NCI-H526 (cell line): ENCODE results near the gene IL4R.
A peak's percentile ranks its signal among the peaks of the same experiment; 100 is the strongest.
"Not testable (repeated sequence)": the region's sequence is repeated elsewhere in the genome, so short reads cannot be mapped to it uniquely, and the experiment has no call there.

ENCODE experiments used
- DNase-seq, 2 experiments: peaks; one replicate each; lab custom pipeline; 2025; lab: John Stamatoyannopoulos, UW

The IL4R gene

DNA sequence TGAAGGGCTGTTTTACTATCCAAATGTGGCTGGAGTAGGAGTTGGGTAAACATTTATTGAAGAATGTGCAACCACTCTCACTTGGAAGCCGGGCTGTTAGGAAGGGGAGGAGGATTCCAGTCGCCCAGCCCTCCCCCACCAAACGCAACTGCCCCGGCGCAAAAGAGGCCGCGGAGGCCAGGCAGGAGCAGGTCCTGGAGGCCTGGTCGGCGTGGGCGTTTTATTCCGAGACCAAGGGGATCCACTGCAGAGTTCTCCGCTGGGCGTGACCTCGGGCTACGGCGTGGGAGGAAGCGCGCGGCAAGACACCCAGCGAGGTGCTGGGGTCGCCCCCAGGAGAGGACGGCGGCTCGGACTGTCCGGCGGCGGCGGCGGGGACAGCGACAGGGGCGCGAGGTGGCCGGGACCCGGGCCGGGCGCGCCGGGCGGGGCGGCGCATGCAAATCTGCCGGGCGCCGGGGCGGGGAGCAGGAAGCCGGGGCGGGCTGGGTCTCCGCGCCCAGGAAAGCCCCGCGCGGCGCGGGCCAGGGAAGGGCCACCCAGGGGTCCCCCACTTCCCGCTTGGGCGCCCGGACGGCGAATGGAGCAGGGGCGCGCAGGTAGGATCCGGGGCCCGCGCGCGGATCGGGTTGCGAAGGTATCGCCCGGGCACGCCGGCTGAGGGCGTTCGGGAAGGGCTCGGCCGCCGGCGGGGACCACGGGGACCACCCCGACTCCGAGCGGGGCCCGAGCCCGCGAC lies at the start of gene IL4R:
Gene IL4R, plus strand, starts transcription at position 553 of the 739 bp plus-strand sequence. CDS start 26,230 bp downstream, outside the sequence.
- peak in 1 of 2 experiments; percentile 62 for DNase-seq

DNA sequence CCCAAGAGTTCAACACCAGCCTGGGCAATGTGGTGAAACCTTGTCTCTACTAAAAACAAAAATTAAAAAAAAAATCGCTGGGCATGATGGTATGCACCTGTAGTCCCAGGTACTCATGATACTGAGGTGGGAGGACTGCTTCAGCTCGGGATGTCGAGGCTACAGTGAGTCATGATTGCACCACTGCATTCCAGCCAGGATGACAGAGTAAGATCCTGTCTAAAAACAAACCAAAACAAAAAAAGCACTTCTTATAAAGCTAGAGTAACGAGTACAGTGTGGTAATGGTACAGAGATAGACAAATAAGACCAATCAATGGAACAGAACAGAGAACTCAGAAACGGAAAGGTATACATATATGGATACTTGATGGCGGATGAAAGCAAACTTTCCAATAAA lies 49.6 kb upstream of the IL4R start:
- DNase-seq, result no peak

DNA sequence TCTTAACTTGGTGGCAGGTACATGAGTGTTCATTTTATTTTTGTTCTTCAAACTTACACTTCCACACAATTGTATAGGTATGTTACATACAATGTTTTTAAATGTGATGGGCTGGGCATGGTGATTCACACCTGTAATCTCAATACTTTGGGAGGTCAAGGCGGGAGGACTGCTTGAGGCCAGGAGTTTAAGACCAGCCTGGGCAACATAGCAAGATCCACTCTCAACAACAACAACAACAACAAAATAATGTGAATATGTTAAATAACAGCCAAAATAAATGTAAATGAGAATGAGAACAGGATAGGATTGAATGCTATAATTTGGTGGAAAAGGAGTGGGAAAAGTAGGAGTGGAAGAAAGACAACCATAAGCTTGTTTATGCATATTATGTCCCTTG lies 47.8 kb upstream of the IL4R start:
- no peak for DNase-seq

DNA sequence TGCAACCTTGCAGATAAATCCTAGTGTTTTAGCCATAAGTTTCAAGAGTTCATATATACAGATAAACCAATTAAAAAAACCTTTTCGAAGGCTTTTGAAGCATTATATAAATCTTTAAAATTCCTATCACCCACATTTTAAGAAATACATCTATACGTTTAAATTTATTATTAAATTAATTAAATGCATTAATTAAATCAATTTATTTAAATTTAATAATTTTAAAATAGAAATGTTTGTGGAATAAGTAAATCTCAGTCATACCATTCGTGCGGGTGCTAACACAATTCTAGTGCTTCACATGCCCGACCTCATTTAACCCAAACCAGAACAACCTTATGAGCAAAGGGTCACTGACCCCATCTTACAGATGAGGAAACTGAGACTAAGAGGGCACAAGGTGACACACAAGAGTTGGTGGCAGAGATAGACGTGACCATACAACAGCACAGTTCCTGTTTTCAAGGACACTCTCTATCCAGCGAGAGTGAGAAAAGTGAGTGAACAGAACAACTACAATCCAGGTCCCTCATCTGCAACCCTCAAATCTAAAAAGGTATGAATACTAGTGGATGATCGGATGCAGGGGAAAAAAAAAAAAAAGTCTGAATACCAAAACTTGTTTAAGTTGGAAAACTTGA lies 46.6 kb upstream of the IL4R start:
- DNase-seq, result no peak

DNA sequence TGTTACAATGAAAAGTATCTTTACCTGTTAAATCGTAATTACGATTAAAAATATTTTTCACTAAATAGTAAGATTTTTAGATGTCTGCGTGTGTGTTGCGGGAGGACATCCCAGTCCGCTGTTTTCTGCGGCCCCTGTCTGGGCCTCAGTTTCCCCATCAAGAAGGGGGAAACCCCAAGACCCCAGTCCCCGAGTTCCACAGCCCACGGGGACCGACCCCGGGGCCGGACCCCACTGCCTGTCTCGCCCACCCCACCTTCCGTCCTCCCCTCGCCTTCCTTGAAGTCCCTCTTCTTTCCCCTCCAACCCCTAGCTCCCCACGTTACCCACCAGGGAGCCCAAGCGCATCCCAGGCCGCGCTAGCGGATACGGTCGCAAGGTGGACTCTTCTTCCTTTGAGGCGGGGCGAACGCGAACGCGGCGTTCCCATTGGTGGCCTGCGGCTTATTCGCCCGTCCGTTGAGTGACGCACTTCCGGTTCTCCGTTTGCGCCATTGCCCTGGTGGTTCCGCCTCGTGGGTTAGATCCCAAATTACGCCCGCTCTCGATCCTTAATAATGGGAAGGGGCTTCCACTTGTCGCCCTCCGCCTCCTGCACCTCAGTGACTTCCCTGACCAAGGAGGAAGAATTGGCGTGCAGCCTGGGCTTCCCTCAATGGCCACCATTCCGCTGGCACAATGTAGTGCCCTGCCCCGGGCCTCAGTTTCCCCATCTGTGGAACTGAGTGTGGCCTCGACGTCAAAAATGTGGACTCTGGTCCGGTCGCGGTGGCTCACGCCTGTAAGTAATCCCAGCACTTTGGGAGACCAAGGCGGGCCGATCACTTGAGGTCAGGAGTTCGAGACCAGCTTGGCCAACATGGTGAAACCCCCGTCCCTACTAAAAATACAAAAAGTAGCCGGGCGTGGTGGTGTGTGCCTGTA lies 45.1 kb upstream of the IL4R start, which contains the start of gene NSMCE1:
Gene NSMCE1, minus strand, starts transcription at position 397 of the 924 bp plus-strand sequence. CDS start 11,202 bp downstream, outside the sequence.
- DNase-seq, result peak; percentile 85 to 97

DNA sequence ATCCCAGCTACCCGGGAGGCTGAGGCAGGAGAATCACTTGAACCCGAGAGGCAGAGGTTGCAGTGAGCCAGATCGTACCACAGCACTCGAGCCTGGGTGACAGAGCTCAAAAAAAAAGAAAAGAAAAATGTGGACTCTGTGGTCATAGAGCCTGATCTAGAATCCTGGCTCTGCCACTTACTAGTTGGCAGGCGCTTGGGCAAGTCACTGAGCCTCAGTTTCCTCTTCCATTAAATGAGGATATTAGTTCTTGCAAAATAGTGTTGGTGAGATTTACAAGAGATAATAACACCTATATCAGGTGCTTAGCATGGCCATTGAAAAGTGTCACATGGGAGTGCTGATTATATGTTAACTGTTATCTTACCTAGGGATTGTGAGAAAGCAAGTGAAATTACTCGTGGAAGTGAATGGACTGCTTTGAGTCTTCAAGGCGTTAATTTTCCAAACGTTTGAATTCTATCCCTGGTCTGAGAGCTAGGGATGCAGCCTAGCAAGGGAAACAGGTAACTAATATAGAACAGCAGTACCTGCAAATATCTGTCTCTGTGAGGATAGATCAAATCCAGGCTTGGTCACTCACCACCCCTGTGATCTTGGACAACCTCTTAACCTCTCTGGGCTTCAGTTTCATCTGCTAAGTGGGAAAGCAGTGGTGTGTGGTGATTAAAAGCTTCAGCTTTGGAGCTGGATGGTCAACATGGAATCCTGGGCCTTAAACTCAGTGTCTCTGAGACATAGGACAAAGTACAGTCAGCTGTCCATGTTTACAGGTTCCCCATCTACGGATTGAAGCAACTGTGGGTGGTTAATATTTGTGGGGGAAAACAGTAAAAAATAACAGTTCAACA lies 44.2 kb upstream of the IL4R start:
- no peak for DNase-seq

DNA sequence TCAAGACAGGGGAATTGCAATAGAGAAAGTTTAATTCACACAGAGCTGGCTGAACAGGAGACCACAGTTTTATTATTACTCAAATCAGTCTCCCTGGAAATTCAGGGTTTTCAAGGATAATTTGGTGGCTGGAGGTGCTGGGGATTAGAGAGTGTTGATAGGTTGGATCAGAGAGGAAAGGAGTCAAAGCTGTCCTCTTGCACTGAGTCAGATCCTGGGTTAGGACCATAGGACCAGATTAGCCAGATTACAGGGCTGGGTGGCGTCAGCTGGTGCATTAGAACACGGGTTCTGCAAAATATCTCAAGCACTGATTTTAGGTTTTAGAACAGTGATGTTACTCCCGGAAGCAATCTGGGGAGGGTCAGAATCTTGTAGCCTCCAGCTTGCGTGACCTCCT lies 43.4 kb upstream of the IL4R start:
- no peak for DNase-seq

DNA sequence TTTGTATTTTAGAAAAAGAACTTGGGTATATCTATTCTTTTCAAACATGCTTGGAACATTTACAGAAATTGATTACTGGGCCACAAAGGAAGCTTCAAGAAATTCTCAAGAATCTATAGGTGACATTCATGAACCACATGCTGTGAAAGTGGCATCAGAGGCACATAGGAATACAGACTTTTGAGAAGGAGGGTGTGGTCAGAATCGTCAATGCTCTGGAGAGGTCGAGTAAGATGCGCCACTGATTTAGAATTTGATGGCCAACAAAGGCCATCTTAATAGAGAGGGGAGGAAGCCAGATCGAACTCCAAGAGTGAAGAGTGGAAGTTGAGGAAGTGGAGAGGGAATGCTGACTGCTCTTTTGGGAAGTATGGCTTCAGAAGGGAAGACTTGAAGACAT lies 41.7 kb upstream of the IL4R start:
- DNase-seq, result no peak

DNA sequence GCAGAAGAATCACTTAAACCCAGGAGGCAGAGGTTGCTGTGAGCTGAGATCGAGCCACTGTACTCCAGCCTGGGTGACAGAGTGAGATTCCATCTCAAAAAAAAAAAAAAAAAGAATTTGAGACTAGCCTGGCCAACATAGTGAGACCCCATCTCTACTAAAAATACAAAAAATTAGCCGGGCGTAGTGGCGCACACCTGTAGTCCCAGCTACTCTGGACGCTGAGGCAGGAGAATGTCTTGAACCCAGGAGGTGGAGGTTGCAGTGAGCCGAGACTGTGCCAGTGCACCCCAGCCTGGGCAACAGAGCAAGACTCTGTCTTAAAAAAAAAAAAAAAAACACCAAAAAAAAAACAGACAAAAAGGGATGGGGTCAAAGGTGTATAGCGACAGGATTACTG lies 41.1 kb upstream of the IL4R start:
- DNase-seq, result not testable (repeated sequence)

DNA sequence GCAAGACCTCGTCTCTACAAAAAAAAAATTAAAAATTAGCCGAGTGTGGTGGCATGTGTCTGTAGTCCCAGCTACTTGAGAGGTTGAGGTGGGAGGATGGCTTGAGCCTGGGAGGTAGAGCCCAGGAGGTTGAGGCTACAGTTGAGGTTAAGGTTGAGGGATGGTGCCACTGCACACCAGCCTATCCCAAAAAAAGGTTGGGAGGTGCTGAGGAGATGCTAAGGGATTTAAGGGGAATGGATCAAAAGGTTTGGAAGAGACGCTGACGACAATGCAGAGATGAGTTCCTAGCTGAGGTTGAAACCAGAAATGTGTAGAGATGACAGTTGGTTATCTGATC lies 40.5 kb upstream of the IL4R start:
- no peak for DNase-seq

DNA sequence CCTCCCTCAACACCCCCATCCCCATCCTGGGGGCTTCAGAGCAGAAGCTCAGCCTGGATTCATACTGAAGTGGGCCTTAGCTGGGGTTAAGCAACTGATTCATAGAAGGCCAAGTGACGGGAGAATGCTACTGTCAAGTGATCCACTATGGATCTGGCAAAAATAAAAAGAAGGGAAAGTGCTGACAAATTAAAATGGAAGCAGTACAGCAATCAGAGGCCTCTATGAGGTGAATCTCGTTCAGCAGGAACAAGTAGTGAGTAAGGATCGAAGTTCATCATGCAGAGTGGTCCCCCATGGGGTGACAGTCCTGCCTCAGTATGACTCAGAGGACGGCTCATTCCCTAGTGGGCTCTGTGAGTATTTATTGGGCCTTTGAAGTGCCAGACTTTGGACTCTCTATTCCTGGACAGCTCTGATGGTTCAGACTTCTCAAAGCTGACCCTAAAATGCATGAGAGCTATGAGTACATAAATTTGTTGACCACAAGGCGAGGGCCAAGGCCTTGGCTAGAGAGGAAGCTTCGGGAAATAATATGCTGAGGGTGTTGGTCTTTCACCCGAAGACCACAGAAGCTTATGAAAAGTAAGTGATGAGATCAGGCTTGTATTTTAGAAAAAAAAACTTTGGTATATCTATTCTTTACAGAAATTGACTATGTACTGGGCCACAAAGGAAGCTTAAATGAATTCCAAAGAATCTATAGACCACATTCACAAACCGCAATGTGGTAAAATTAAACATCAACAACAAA lies 39.9 kb upstream of the IL4R start:
- no peak for DNase-seq

DNA sequence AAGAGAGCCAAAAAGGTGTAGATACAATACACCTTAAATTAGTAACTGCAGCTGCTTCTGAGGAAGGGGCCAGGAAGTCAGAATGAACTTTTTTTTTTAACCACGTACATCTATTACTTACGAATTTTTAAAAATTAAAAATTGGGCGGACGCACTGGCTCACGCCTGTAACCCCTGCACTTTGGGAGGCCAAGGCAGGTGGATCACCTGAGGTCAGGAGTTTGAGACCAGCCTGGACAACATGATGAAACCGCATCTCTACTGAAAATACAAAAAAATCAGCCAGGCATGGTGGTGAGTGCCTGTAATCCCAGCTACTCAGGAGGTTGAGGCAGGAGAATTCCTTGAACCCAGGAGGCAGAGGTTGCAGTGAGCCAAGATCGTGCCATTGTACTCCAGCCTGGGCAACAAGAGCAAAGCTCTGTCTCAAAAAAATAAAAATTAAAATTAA lies 39.3 kb upstream of the IL4R start:
- not testable (repeated sequence) for DNase-seq

DNA sequence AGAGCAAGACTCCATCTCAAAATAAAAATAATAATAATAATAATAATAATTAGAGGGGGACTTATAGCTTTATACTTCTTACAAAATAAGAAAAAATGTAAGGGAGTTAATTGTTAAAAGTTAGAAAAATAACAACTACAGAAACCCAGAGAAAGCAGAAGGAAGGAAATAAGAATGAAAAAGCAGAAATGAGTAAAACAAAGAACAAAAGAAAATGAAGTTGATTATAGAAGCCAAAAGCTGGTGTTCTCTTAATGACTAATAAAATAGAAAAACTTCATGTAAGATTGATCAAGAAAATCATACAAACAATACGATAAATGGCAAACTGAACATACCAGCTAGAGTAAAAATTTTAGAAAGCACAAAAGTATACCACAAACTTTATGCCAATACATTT lies 38.4 kb upstream of the IL4R start:
- no peak for DNase-seq

DNA sequence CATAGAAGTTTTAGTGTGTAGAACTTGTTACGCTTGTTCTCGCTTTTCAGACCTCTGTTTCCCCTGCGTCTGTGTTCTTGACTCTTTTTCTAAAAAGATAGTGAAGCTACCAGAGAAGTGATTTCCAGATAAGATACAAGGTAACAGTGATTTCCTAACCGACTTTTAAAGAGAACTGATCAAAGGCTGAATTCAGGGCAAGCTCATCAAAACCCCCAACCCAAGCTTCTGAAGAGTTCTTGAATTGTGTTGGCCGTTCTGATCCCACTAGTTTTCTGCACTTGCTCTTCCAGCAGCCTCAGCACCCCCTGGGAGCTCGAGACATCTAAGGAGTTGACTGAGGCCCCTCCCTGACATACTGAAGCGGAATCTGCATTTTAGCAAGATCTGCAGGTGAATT lies 32.5 kb upstream of the IL4R start:
- no peak for DNase-seq

DNA sequence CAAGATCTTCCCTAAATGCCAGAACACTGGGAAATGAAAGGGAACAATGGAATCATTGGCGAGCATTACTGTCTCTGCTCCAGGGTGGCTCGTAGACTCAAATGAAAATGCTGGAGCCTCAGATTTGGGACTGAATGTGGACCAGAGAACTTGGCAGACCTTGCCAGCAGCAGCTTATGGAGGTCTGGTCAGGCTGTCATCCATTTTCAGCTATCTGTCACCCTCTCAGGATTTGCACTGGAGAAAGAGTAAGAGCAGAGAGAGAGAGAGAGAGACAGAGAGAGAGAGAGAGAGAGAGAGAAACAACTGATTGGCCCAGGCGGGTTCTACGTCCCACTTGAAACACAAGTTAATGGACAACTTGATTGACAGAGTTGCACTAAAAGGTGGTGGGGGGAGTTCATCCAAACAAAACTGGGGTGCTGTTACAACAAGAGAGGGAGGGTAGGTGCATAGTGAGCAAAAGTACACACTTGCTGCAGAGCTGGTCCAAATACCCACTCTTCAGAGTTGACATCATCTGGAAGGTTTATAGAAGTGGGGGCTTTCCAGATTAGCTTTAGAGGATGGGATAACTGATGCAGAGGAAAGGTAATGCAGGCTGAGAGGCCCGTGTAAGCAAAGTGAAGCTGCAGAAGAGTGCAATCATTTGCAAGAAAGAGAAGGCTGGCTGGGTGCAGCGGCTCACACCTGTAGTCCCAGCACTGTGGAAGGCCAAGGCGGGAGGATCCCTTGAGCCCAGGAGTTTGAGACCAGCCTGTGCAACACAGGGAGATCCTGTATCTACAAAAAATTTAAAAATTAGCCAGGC lies 28.7 kb upstream of the IL4R start:
- DNase-seq, result no peak

DNA sequence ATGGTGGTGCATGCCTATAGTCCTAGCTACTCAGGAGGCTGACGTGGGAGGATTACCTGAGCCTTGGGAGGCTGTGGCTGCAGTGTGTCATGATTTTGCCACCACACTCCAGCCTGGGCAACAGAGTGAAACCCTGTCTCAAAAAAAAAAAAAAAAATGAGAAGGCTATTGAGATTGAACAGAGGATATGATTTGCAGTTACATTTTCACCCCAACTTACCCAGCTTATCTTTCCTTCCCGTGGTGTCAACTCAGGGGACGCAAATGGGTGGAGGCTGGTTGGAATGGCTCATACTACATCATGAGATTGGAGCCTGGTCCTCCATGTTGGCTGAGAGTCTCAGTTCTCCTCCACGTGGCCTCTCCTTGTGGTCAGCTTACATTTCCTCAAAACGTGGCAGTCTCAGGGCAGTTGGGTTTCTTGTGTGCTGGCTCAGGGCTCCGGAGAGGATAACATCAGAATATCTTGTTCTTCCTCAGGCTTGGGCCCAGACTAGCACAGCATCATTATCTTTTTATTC lies 28.0 kb upstream of the IL4R start:
- no peak for DNase-seq

DNA sequence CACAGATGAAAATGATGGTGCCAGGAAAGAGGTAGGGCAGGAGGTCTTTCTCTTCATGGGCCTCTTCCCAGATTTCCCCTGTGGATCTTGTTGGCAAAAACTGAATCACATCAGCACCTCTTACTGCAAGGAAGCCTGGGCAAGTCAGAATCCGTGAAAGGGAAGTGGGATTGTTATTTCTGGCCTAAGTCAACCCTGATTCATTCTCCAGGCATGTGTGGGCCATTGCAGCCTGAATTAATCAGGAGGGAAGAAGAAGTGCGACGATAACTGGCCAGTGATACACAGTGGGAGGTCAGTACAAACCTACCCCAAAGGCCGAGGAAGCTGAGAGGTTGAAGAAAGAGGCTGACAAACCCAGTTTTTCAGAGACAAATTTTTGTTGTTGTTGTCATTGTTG lies 27.3 kb upstream of the IL4R start:
- DNase-seq, result no peak

DNA sequence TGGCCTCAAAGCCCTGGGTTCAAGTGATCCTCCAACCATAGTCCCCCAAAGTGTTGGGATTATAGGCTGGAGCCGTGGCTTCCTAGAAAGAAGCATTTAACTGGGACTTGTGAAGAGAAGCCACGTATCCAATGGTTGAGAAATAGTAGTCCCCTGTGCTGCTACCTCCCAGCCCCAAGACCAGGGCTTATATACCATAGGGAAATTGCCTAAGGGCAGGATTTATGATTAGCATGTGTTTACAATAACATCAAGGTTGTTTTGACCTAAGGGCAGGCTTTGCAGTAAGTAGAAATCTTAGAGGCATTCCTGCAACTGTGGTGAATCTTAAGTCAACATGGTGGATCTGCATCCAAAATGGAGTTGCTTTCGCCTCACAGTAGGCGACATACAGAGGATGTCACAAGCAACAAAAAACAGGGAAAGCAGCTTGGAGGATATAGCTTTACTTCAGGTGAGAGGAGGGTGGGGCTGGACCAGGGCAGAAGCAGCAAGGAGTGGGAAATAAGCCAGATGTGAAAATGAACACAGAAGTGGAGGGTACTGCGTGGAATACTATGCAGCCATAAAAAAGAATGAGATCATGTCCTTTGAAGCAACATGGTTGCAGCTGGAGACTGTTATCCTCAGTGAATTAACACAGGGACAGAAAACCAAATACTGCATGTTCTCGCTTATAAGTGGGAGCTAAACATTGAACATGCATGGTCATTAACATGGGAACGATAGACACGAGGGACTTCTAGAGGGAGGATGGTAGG lies 26.5 kb upstream of the IL4R start:
- DNase-seq, result no peak

DNA sequence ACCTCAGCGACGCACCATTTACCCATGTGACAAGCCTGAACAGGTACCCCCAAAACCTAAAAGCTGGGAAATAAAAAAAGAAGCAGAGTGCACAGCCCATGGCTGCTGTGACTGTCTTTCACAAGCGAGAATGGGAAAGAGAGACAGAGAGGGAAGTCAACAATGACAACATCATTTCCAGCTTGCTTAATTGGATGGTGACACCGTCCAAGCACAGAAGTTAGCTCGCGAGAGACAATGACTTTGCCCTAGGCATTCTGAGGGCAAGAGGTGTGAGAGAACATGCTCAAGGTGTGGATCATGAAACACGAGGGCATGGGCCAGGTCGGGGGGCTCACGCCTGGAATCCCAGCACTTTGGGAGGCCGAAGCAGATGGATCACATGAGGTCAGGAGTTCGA lies 25.9 kb upstream of the IL4R start:
- no peak for DNase-seq
